ENCODE data around the gene VASH2.

Gene VASH2

GRCh38 chr1:212930986-212931678 lies 19.2 kb upstream of the VASH2 start:
- no peak for TF ChIP-seq TCF4 (CRISPR knock-in tag; IDR thresholded peaks at IDR 0.05; ENCODE audit: borderline replicate concordance)
- TF ChIP-seq, protein P1, sequence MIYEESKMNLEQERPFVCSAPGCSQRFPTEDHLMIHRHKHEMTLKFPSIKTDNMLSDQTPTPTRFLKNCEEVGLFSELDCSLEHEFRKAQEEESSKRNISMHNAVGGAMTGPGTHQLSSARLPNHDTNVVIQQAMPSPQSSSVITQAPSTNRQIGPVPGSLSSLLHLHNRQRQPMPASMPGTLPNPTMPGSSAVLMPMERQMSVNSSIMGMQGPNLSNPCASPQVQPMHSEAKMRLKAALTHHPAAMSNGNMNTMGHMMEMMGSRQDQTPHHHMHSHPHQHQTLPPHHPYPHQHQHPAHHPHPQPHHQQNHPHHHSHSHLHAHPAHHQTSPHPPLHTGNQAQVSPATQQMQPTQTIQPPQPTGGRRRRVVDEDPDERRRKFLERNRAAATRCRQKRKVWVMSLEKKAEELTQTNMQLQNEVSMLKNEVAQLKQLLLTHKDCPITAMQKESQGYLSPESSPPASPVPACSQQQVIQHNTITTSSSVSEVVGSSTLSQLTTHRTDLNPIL (CRISPR knock-in tag; IDR thresholded peaks at IDR 0.05; ENCODE audit: low read depth) = no peak
- TF ChIP-seq ZNF8 (CRISPR knock-in tag; IDR thresholded peaks at IDR 0.05) = no peak
- TF ChIP-seq, protein P2, sequence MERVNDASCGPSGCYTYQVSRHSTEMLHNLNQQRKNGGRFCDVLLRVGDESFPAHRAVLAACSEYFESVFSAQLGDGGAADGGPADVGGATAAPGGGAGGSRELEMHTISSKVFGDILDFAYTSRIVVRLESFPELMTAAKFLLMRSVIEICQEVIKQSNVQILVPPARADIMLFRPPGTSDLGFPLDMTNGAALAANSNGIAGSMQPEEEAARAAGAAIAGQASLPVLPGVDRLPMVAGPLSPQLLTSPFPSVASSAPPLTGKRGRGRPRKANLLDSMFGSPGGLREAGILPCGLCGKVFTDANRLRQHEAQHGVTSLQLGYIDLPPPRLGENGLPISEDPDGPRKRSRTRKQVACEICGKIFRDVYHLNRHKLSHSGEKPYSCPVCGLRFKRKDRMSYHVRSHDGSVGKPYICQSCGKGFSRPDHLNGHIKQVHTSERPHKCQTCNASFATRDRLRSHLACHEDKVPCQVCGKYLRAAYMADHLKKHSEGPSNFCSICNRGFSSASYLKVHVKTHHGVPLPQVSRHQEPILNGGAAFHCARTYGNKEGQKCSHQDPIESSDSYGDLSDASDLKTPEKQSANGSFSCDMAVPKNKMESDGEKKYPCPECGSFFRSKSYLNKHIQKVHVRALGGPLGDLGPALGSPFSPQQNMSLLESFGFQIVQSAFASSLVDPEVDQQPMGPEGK (CRISPR knock-in tag; IDR thresholded peaks at IDR 0.05; ENCODE audit: borderline replicate concordance) = no peak
- no peak for TF ChIP-seq PPARA (CRISPR knock-in tag; IDR thresholded peaks at IDR 0.05; ENCODE audit: borderline replicate concordance)
- TF ChIP-seq ZC3H10 (CRISPR knock-in tag; IDR thresholded peaks at IDR 0.05) = no peak
- no peak for TF ChIP-seq ZFP30 (CRISPR knock-in tag; IDR thresholded peaks at IDR 0.05)
- TF ChIP-seq, protein P3, sequence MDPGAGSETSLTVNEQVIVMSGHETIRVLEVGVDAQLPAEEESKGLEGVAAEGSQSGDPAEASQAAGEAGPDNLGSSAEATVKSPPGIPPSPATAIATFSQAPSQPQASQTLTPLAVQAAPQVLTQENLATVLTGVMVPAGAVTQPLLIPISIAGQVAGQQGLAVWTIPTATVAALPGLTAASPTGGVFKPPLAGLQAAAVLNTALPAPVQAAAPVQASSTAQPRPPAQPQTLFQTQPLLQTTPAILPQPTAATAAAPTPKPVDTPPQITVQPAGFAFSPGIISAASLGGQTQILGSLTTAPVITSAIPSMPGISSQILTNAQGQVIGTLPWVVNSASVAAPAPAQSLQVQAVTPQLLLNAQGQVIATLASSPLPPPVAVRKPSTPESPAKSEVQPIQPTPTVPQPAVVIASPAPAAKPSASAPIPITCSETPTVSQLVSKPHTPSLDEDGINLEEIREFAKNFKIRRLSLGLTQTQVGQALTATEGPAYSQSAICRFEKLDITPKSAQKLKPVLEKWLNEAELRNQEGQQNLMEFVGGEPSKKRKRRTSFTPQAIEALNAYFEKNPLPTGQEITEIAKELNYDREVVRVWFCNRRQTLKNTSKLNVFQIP (CRISPR knock-in tag; IDR thresholded peaks at IDR 0.05; ENCODE audit: borderline replicate concordance, low read depth) = no peak
- TF ChIP-seq CSRNP3 (CRISPR knock-in tag; IDR thresholded peaks at IDR 0.05) = no peak
- no peak for TF ChIP-seq TOX (CRISPR knock-in tag; IDR thresholded peaks at IDR 0.05; ENCODE audit: borderline replicate concordance)
- no peak for TF ChIP-seq ZNF565 (CRISPR knock-in tag; conservative IDR thresholded peaks at IDR 0.05; ENCODE audit: low read depth)
- no peak for ATAC-seq

DNA sequence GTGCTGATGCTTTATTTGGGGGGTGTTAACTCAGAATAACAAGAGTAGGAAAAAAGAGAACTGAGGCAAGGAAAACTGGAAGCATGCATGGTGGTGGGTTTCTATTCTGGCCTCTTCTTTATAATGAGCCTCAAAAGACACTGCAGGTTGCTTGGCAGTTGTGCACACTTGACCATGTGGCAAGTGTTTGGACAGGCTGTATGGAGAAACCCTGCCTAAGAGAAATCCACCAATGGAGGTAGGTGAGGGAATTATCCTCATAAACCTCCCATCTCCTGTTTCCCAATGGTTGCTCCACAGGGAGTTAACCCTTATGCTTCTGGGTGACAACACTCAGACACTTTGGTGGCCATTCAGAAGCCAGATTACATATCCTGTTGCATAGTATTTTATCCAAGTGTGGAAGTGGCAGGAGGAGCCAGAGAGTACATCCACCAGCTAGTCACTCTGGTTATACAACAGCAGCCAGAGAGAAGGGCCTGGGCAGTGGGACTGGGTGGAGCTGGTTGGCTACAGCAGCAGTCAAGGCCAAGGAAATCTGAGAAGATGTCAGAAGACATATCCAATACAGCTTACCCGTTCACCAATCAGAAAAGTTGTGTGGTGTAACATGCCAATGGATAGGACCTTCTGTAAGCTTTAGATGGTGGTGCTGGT lies 16.4 kb upstream of the VASH2 start:
- TF ChIP-seq CSRNP3 (CRISPR knock-in tag; IDR thresholded peaks at IDR 0.05) (no peak), ZNF565 (CRISPR knock-in tag; conservative IDR thresholded peaks at IDR 0.05; ENCODE audit: low read depth) (no peak), CSDC2 (CRISPR knock-in tag; IDR thresholded peaks at IDR 0.05) (no peak), ZNF70 (CRISPR knock-in tag; IDR thresholded peaks at IDR 0.05) (no peak), ZFP30 (CRISPR knock-in tag; IDR thresholded peaks at IDR 0.05) (no peak), OSR1 (CRISPR knock-in tag; IDR thresholded peaks at IDR 0.05) (no peak), ZNF8 (CRISPR knock-in tag; IDR thresholded peaks at IDR 0.05) (no peak)
- TF ChIP-seq, protein P2 (CRISPR knock-in tag; IDR thresholded peaks at IDR 0.05; ENCODE audit: borderline replicate concordance) = no peak
- no peak for ATAC-seq

DNA sequence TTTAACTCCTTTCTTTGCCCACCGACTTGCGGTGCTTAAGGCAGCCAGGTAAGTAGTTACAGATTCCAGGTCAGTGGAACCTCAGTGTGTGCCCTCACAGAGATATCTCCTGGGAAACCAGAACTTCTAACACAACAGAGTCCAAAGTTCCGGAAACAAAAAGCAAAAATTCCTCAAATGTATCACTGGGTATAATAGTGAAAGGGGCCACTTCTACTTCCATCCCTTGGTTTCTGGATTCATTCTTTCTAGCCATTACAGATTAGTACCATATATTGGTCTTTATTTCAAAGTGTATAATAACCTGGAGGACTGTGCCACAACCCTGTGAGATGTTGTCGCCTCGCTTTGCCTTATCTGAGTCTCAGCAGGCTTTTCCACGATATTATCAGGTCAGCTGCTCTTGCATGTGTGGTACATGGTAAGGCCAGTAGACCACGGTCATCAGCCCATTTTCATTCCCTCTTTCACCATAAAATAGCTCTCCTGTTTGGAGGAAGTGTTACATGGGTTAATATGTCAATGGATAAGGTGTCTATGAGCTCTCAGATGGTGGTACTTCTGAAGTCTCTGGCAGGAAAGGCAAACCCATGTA lies 14.9 kb upstream of the VASH2 start:
- TF ChIP-seq OSR1 (CRISPR knock-in tag; IDR thresholded peaks at IDR 0.05) (no peak), ZFP30 (CRISPR knock-in tag; IDR thresholded peaks at IDR 0.05) (no peak)
- ATAC-seq = no peak

GRCh38 chr1:212937034-212937433 lies 13.3 kb upstream of the VASH2 start:
- no peak for ATAC-seq
- TF ChIP-seq ZC3H10 (CRISPR knock-in tag; IDR thresholded peaks at IDR 0.05) (no peak), ZNF565 (CRISPR knock-in tag; conservative IDR thresholded peaks at IDR 0.05; ENCODE audit: low read depth) (no peak), CSRNP3 (CRISPR knock-in tag; IDR thresholded peaks at IDR 0.05) (no peak)

All from SK-N-SH treated with all-trans-retinoic acid at 6 μM for 48 hours (cell line).